Erythroblast (primary cell): ENCODE results near the gene ZNF747.

Experiments used
- DNase-seq, 2 experiments: peaks; one replicate each; lab custom pipeline; 2025; lab: John Stamatoyannopoulos, UW
- GATA1 ChIP-seq: IDR thresholded peaks from 2 replicates; pipeline ENCODE4 v1.6.1; 2011; ENCODE audit warnings: low read depth, mild to moderate bottlenecking, control low read depth, low read length, moderate library complexity
- POLR2A ChIP-seq: IDR thresholded peaks from 2 replicates; pipeline ENCODE4 v1.6.1; 2011; ENCODE audit warnings: mild to moderate bottlenecking, low read length

ZNF747 gene

DNA sequence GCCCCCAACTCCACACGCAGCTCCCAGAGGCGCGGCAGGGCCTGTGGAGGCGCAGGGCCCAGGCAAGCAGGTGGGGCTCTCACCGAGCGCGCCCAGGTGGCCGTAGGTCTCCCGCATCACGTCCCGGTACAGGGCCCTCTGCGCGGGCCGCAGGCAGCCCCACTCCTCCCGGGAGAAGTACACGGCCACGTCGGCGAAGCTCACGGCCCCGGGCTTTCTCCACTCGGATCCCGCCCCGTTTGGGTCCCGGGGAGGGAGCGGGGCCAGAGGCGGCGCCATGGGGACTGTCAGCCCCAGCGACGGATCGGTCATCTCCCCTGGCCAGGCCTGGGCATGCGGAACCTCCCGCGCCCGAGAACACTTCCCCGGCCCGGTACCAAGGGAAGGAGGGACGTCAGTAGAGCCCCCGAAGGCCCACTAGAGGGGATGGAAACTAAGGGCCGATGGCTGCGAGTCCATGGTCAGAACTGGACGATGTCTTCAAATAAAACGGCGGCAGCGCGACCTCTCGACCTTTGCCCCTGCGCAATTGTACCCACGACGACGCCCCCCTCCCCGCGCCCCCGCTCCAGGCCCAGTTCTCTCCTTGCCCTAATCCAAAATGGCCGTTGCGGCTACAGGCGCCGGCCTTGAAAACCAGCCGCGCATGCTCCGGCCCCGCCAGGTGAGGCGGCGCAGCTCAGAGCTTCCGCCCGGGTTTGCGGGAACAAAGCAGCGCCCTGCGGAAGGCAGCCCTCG is at the start of gene ZNF747:
ZNF747 (minus strand) TSS at position 491 of the 738 bp plus-strand sequence; CDS start at position 312, 179 bp downstream.
- DNase-seq = peak; percentile 89 to 91
- TF ChIP-seq GATA1 (no peak), POLR2A (no peak)

DNA sequence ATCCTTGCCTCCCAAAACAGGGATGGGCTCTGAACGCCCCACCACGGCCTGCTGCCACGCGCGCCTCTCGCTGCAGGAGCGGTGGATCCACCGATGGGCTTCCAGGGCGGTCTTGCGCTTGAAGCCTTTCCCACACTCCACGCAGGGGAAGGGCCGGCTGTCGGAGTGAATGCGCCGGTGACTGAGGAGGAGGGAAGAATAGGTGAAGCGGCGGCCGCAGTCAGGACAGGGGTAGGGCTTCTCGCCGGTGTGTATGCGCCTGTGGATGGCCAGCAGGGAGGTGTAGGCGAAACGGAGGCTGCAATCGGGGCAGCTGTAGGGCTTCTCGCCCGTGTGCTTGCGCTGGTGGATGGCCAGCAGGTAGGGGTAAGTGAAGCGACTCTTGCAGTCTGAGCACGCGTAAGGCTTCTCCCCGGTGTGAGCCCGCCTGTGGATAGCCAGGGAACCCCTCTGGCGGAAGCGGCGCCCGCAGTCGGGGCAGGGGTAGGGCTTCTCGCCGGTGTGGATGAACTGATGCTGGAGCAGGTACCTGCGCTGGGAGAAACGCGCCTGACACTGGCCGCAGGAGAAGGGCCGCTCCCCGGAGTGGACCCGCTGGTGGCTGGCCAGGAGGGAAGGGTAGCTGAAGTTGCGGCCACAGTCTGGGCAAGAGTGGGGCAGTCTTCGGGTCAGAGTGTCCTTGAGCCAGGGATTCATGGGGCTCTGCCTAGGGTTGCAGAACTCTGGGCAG is 48.1 kb upstream of the ZNF747 start:
- TF ChIP-seq POLR2A = no peak
- no peak for TF ChIP-seq GATA1

DNA sequence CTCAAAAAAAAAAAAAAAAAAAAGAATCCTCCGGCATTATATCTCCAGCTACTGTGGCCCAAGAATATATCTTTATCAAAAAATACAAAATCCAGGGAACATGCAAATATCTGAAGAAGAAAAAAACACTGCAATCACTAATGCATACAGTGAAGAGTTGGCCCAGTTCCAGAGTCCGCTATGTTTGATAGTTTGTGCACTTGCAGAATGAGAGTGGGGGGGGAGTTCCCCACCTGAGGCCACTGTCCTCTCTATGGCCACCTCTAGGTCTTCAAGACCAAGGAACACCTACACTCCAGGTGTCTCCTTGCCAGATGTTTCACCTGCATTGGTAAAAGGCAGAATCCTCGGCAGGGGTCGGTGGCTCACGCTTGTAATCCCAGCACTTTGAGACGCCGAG is 46.8 kb upstream of the ZNF747 start:
- no peak for TF ChIP-seq POLR2A
- no peak for TF ChIP-seq GATA1
- no peak for DNase-seq

More for the DNA sequence above, 48.1 kb upstream of the ZNF747 start:
- DNase-seq = no peak

DNA sequence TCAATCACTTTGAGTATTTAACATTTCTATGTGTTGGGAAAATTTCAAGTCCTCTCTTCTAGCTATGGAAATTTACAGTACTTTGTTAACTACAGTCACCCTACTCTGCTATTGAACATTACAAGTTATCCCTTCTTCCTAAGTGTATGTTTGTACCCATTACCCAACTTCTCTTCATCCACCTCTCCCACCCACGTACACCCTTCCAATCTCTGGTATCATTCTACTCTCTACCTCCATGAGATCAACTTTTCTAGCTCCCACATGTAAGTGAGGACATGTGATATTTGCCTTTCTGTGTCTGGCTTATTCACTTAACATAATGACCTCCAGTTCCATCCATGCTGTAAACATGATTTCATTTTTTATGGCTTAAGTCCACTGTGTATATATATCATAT is 40.0 kb upstream of the ZNF747 start:
- no peak for DNase-seq
- no peak for TF ChIP-seq GATA1
- no peak for TF ChIP-seq POLR2A

DNA sequence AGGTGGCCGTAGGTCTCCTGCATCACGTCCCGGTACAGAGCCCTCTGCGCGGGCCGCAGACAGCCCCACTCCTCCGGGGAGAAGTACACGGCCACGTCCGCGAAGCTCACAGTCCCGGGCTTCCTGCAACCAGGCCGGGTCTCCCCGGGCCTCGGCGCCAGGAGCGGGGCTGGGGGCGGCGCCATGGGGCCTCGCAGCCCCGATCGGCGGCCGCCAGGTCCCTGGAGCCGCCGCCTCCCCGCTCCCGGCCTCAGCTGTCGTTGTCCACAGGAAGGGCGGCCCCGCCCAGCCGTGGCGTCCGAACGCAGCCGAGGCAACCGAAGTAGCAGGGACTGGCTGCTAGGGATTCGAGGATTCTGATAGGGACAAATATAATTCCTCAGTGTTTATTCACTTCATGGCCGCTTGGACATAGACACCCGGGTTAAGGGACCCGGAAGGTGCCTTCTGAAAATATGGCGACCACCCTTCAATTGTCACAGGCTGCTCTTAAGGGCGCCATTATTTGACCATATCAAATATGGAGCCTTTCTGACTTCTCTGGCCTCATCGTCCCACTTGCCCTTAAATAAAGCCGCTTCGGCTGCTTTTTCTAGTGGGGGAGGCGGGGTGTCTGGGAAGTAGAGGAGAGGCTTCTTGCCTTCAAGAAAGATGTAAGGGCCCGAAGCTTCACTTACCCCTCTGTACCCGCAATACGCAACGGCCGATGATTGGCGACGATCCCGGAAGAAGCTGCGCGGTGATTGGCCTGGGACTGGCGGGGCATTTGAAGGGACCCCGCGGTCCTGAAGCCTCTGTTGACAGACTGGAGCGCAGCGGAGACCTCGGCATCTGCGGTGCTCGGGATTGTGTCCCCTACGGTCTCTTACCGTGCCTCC is 37.0 kb upstream of the ZNF747 start, which contains the start of gene ZNF688:
ZNF688 (minus strand) TSS at position 270 of the 878 bp plus-strand sequence; CDS start at position 185, 85 bp downstream.
- TF ChIP-seq GATA1 (no peak), POLR2A (peak; percentile 84)
- DNase-seq = peak; percentile 96 to 97

DNA sequence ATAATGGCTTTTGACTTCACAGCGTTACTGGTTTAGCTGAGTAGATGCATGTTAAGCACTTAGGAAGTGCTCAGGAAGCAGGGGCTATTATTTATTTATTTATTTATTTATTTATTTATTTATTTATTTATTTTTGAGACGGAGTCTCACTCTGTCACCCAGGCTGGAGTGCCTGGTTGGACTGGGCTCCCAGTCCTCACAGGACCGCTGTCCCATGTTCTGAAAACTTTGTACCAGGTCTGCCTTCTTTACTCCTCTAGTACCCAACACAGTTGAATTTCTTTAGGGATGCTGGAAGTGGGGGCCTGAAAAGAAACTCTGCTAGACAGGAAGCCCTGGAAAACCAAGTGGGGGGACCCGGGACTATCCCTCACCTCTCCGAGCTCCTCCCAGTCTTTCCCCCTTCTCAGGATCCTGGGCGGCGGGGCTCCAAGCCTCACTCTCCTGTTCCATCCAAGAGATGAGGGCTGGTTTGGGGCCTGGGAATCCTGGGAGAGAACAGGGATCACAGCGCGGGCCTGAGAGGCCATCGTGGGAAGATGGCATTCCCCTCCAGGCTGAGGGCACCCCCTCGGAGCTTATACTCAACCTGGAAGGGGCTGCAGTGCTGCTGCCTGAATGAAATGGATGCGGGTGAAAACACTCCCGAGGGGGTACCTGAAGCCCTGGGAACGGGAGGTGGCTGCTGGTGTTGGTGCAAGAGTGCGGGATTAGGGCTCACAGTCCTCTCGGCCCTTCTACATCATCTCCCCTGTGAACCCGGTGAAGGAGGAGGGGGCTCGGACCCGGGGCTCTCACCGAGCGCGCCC is 36.2 kb upstream of the ZNF747 start:
- DNase-seq = no peak
- TF ChIP-seq POLR2A = no peak

DNA sequence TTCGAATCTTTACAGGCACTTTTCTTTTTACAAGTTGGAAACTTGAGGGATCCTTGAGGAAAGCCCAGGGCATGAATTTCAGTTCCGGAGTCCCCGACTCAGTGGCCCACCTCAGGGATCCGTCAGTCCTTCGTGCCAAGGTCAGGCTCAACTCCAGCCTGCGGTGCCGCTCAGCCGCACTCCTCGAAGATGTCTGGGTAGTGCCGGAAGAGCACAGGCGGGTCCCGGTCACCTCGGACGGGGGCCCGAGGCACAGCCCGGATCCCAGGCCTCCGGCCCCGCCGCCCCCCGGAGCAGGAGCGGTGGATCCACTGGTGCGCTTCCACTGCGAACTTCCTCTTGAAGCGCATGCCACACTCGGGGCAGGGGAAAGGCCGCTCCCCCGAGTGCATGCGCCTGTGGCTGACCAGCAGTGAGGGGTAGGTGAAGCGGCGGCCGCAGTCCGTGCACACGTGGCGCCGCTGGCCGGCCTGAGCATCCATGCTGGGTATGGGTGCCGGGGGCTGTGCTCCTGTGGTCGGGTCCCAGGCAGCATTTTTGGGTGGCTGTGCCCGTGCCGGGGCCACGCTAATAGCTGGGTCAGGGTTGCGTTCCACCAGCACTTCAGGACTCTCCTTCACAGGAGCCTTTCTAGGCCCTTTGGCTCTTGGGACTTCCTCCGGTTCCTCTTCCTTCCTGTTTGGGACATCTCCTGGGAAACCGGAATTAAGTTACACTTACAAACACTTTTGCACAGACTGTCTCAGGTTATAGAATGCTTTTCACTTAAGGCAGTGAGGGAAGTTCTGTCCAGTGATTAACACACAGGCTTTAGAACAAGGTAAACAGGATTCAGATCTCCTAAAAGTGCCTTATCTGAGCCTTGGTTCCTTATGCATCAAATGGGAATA is 35.3 kb upstream of the ZNF747 start:
- no peak for DNase-seq
- TF ChIP-seq GATA1 = no peak
- no peak for TF ChIP-seq POLR2A

DNA sequence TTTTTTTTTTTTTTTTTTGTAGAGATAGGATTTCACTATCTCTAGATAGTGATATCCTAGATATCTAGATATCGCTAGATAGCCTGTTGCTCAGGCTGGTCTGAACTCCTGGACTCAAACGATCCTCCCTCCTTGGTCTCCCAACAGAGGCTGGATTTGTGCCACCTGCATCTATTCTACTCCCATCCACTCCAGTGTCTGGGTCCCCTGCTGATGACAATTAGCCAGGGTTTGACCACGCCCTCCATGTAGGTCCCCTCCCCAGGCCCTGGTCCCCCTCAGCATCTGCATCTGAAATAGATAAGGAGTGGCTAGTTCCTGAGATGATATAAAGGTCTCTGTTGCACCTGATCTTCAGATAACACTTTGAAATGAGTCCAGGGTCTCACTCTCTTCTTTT is 34.6 kb upstream of the ZNF747 start:
- no peak for TF ChIP-seq POLR2A
- no peak for TF ChIP-seq GATA1

DNA sequence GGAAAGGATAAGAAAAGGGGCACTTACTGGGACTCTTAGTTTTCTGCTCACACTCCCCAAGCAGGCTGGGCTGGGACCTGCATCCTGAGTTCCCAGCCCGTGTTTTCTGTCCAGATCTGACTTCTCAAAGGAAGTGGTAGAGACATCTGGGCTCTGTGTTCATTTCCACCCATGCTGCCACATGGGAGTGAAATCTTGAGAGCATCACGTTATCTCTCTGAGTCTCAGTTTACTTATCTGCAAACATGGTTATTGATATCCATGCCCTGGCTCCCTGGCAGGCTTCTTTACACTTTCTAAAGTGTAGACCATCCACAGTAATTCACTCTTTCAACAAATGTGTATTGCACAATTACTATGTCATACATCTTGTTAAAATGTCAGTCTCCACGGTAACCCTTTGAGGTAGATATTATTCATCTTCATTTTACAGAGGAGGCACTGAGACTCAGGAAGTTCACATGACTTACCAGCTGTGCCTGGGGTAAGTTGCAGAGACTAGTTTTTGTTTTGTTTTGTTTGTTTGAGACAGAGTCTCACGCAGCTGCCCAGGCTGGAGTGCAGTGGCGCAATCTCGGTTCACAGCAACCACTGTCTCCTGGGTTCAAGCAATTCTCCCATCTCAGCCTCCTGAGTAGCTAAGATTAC is 33.5 kb upstream of the ZNF747 start:
- TF ChIP-seq POLR2A (no peak), GATA1 (no peak)
- no peak for DNase-seq

More for the DNA sequence above, 34.6 kb upstream of the ZNF747 start:
- no peak for DNase-seq

DNA sequence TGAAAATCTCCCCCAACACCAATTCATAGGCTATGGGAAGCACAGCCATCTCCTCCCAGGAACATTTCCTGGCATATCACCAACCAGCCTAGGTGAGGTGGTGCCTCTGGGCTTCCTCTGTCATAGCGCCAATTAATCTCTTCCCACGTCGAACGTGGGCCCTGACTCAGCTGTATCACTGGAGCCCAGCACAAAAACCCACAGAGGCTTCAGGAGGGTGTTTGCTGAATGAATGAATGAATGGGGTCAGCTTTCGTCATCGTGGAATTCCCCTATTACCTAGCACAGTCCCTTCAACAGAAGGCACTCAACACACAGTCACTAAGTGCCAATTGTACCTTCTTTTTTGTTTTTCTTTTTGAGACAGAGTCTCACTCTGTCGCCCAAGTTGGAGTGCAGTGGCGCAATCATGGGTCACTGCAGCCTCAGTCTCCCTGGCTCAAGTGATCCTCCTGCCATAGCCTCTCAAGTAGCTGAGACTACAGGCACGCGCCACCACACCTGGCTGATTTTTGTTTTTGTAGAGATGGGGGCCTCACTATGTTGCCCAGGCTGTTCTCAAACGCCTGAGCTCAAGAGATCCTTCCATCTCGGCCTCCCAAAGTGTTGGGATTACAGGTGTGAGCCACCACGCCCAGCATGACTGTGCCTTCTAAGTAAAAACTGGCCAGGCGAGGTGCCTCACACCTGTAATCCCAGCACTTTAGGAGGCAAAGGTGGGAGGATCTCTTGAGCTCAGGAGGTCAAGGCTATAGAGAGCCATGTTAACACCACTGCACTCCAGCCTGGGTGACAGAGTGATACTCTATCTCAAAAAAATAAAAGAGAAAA is 32.7 kb upstream of the ZNF747 start:
- no peak for DNase-seq
- TF ChIP-seq GATA1 = no peak
- no peak for TF ChIP-seq POLR2A

DNA sequence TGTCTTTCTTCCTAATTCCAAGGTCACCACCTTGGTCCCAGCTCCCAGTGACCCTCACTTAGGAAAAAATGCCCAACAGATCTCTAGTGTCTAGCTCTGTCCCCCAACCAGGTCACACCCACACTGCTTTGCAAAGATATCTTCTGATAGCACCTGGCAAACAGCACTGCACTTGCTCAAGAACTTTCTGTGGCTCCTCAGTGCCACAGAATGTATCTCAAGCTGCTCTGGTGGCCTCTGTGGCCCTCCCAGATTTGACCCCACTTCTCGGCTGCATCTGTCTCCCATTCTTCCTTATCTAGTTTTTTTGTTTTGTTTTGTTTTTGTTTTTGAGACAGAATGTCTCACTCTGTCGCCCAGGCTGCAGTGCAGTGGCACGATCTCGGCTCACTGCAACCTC is 31.9 kb upstream of the ZNF747 start:
- DNase-seq = no peak
- TF ChIP-seq GATA1 = no peak
- no peak for TF ChIP-seq POLR2A
